Tibial nerve (tissue), 4 donors: Measurements from ENCODE around the gene MATN1.

Experiments
- EP300 ChIP-seq, 2 donors: sonication (generic); formaldehyde crosslinking; IDR thresholded peaks; one replicate each; pipeline ENCODE4 v1.6.1; 2017; ENCODE audit warnings: antibody characterized with exemption in 2 of 2, mild to moderate bottlenecking in 1 of 2
- POLR2A ChIP-seq, 2 donors: fragments of 450-650 bp; IDR thresholded peaks; one replicate each; pipeline ENCODE4 v1.6.1; 2017; ENCODE audit warnings: antibody characterized with exemption in 2 of 2, mild to moderate bottlenecking in 2 of 2, moderate library complexity in 2 of 2
- TF ChIP-seq, protein P1 (sequence below), 5 experiments: fragments of 200-600 bp in 3 of 5; fragments of 450-650 bp in 2 of 5; sonication (generic) in 3 of 5; IDR thresholded peaks; one replicate each; pipeline ENCODE4 v1.5.1; 2016 to 2019; ENCODE audit warnings: antibody characterized with exemption in 5 of 5, mild to moderate bottlenecking in 3 of 5, moderate library complexity in 2 of 5

DNA sequence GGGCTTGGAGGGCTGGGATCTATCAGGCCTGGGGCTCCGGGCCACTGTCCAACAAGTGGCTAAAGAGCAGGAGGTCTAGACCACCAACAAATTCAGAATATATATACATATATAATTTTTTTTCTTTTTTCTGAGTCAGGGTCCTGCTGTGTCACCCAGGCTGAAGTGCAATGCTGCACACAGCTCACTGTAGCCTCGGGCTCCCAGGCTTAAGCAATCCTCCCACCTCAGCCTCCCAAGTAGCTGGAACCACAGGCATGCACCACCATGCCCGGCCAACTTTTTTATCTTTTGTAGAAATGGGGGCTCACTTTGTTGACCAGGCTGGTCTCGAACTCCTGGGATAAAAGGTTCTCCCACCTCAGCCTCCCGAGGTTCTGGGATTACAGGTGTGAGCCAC, 41.0 kb upstream of the MATN1 start:
- no peak for TF ChIP-seq EP300 (IDR thresholded peaks at IDR 0.05)
- TF ChIP-seq, protein P1, sequence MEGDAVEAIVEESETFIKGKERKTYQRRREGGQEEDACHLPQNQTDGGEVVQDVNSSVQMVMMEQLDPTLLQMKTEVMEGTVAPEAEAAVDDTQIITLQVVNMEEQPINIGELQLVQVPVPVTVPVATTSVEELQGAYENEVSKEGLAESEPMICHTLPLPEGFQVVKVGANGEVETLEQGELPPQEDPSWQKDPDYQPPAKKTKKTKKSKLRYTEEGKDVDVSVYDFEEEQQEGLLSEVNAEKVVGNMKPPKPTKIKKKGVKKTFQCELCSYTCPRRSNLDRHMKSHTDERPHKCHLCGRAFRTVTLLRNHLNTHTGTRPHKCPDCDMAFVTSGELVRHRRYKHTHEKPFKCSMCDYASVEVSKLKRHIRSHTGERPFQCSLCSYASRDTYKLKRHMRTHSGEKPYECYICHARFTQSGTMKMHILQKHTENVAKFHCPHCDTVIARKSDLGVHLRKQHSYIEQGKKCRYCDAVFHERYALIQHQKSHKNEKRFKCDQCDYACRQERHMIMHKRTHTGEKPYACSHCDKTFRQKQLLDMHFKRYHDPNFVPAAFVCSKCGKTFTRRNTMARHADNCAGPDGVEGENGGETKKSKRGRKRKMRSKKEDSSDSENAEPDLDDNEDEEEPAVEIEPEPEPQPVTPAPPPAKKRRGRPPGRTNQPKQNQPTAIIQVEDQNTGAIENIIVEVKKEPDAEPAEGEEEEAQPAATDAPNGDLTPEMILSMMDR (IDR thresholded peaks at IDR 0.05): no peak
- no peak for TF ChIP-seq POLR2A (IDR thresholded peaks at IDR 0.05)
